ENCODE measurements around the gene CYP8B1.

- TF ChIP-seq CTCF (IDR thresholded peaks at IDR 0.05): no peak
- no peak for TF ChIP-seq POLR2AphosphoS5 (IDR thresholded peaks at IDR 0.05; ENCODE audit: insufficient read depth in 1 of 2, low read depth in 1 of 2)
- TF ChIP-seq POLR2A (IDR thresholded peaks at IDR 0.05): no peak
Observed at GRCh38 chr3:42844815-42845214, 30.9 kb downstream of the CYP8B1 start.
